NAMALWA (cell line): ENCODE results near the gene COX6B2.
A peak's percentile ranks its signal among the peaks of the same experiment; 100 is the strongest.

Experiments
- DNase-seq: peaks from one replicate; pipeline ENCODE4 v3.0.0-alpha.2; 2015; ENCODE audit warnings: low spot score

Gene COX6B2

GRCh38 chr19:55383279-55384130 lies 29.0 kb upstream of the COX6B2 start:
- DNase-seq: peak; percentile 77

DNA sequence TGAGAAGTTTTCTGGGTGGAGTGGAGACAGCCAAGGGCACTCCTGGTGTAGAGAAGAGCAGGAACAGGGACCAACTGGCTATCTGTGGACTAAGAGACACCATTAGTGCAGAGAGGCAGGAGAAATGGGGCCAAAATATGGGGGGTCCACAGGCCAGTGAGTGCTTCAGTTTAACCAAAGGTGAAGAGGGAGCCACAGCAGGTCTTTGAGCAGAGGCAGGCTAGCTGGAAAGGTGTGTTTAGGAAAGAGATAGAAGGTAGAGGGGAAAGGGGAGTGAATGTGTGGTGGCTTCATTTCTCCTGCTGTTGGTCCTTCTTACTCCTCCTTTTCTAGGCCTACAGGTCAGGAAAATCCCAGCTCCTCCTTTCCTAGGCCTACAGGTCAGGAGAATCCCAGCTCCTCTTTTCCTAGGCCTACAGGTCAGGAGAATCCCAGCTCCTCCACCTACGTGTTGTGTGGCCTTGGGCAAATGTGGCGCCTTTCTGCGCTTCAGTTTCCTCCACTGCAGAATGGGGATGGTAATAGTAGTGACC lies 28.1 kb upstream of the COX6B2 start:
- no peak for DNase-seq

- no peak for DNase-seq
Observed at GRCh38 chr19:55382013-55382412, 27.5 kb upstream of the COX6B2 start.

GRCh38 chr19:55379174-55379573 lies 24.7 kb upstream of the COX6B2 start:
- no peak for DNase-seq

DNA sequence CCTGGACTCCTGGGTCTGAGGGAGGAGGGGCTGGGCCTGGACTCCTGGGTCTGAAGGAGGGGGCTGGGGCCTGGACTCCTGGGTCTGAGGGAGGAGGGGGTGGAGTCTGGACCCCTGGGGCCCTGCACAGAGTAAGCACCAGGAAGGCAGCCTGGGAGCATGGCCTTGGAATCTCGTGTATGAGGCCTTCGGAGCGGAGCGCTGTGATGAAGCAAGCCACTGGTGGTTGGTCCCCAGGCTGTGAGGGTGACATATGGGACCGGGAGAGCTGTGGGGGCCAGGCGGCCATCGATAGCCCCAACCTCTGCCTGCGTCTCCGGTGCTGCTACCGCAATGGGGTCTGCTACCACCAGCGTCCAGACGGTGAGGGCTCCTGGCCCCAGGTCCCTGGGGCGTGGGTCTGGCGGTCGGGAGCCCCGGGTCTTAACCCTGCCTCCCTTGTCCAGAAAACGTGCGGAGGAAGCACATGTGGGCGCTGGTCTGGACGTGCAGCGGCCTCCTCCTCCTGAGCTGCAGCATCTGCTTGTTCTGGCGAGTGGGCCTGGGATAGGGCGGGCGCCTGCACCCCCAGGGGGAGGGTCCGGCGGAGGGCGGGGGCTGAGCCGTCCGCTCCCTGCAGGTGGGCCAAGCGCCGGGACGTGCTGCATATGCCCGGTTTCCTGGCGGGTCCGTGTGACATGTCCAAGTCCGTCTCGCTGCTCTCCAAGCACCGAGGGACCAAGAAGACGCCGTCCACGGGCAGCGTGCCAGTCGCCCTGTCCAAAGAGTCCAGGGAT lies 23.0 kb upstream of the COX6B2 start:
- no peak for DNase-seq

DNA sequence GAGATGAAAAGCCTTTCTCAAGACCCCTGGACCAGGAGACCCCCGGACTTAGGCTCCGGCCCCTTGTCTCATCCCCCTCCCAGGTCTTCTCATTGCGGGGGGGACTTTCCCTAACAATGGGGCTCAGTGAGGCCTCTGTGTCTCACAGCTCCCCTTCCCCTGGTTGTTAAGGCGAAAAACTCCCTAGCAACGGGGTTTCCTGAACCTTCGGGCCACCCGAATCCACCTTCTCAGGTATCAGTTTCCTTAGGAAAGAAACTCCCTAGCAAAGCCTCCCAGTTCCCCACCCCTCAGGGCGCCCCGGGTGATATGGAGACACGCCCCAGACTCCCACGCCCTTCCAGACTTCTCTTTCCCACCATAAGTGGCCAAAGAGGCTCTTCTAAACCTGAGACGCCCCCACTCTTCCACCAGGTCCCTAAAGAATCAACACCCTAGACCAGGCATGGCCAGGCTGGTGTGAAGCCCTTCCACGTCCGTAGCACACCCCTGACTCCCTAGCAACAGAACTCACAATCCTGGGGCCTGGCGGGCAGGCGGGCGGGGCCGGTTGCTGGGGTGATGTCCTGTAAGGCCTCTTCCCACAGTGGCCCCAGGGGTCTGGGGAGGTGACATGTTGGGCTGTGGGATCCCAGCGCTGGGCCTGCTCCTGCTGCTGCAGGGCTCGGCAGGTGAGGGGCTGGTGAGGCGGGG lies 21.9 kb upstream of the COX6B2 start, which contains the start of gene TMEM190:
Gene TMEM190 (plus strand): TSS at position 586 of the 693 bp plus-strand sequence. CDS start 28 bp downstream, at position 614.
- DNase-seq: no peak

DNA sequence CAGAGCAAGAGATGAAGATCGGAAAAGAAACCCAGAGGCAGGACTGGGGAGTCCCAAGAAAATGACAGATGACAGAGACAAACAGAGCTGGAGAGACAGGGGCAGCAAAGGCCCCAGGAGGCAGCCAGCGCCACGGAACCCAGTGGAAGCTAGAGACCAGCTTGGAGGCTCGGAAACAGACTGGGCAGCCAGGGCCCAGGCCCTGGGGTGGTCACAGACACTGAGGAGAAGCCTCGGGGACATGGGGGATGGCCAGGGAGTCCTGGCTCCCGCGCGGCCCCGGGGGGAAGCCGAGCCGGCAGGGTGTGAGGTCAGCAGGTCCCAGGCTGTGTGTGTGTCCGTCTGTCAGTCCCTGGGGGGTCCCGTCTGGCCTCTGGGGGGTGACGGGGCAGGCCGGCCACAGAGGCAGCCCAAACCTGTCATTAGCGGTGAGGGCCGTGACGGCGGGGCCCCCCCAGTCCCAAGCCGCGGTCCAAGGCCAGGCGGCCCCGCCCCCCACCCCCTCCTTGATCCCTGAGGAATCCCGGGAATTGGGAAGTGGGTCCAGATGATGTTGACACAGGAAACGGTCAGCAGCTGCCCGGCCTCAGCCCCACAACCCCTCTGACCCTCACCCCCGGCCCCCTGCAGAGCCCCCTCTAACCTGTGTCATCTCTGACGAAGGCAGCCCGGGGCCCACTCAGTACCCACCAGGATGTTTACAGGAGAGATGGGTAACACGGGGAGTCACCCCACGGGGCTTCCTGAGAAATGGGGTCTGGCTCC lies 19.7 kb upstream of the COX6B2 start:
- no peak for DNase-seq

GRCh38 chr19:55373306-55373992 lies 18.9 kb upstream of the COX6B2 start:
- no peak for DNase-seq

- no peak for DNase-seq
Observed at GRCh38 chr19:55372316-55373081, 18.0 kb upstream of the COX6B2 start.

- DNase-seq: no peak
Observed at GRCh38 chr19:55370305-55370988, 15.9 kb upstream of the COX6B2 start, which contains the start of gene IL11. Gene IL11 (minus strand): TSS chr19:55370463. CDS start chr19:55370310, 153 bp downstream.

- DNase-seq: no peak
Observed at GRCh38 chr19:55369653-55370304, 15.3 kb upstream of the COX6B2 start.

- no peak for DNase-seq
Observed at GRCh38 chr19:55368701-55369563, 14.4 kb upstream of the COX6B2 start.

GRCh38 chr19:55368106-55368505 lies 13.6 kb upstream of the COX6B2 start:
- no peak for DNase-seq

GRCh38 chr19:55366790-55367189 lies 12.3 kb upstream of the COX6B2 start:
- no peak for DNase-seq

GRCh38 chr19:55365964-55366363 lies 11.4 kb upstream of the COX6B2 start:
- no peak for DNase-seq

- no peak for DNase-seq
Observed at GRCh38 chr19:55365245-55365644, 10.7 kb upstream of the COX6B2 start.

DNA sequence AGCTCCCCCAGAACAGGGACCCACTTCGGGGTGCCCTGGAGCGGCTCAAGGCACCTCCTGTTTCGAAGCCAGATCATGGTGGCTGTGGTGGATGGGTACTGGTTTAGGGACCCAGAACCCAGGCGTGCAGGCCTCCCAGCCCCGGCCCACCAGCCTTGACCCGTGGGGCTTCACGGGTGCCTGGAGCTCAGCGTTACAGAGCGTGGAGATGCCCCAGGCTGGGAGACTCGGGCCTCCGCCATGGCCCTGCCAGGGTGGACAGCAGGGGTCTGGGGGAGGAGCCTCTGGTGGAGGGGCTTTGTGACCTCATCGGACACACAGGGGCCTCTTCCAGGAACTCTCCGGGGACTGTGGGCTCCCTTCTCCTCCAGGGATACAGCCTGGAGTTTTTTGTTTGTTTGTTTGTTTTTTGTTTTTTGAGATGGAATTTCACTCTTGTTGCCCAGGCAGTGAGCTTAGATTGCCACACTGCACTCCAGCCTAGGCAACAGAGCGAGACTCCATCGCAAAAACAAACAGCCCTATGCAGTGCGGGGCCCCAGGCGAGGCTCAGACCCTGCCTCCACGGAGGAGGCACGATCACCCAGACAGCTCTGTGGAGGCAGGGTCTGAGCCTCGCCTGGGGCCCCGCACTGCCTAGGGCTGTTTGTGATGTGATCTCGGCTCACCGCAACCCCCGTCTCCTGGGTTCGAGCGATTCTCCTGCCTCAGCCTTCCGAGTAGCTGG lies 8.6 kb upstream of the COX6B2 start, which contains the start of gene GARIN5B:
Gene GARIN5B (minus strand): TSS at position 271 of the 727 bp plus-strand sequence. CDS start 194 bp downstream, at position 77.
- no peak for DNase-seq
